GM19438 (cell line): ENCODE measurements around the gene NADK.

Source experiments
- ATAC-seq: cut with Tn5 transposase; IDR thresholded peaks from one replicate; pipeline ENCODE4 v1.9.1; 2021; ENCODE audit warnings: low read depth; ENCODE audit not compliant: unreplicated experiment

NADK gene

GRCh38 chr1:1786836-1787605 lies 8.8 kb upstream of the NADK start:
- no peak for ATAC-seq

GRCh38 chr1:1785666-1786065 lies 7.4 kb upstream of the NADK start:
- no peak for ATAC-seq

GRCh38 chr1:1784933-1785332 lies 6.7 kb upstream of the NADK start:
- ATAC-seq = no peak

- no peak for ATAC-seq
Measured at GRCh38 chr1:1783320-1783719, 5.0 kb upstream of the NADK start.

GRCh38 chr1:1782399-1783221 lies 4.3 kb upstream of the NADK start:
- ATAC-seq = no peak

- ATAC-seq = no peak
Measured at GRCh38 chr1:1781526-1781903, 3.2 kb upstream of the NADK start.

- ATAC-seq = no peak
Measured at GRCh38 chr1:1780598-1781525, 2.6 kb upstream of the NADK start.

- peak; percentile 34 for ATAC-seq
Measured at GRCh38 chr1:1779691-1780597, 1.7 kb upstream of the NADK start.

- ATAC-seq = no peak
Measured at GRCh38 chr1:1779320-1779675, 1.0 kb upstream of the NADK start.

- ATAC-seq = peak; percentile 53
Measured at GRCh38 chr1:1778663-1779319, 521 bp upstream of the NADK start.

- no peak for ATAC-seq
Measured at GRCh38 chr1:1777583-1777899, 729 bp downstream of the NADK start.

- ATAC-seq = no peak
Measured at GRCh38 chr1:1776672-1777582, 1.3 kb downstream of the NADK start.

- no peak for ATAC-seq
Measured at GRCh38 chr1:1775327-1776226, 2.7 kb downstream of the NADK start.

- ATAC-seq = no peak
Measured at GRCh38 chr1:1773874-1774273, 4.4 kb downstream of the NADK start.

- ATAC-seq = no peak
Measured at GRCh38 chr1:1771096-1771495, 7.2 kb downstream of the NADK start.

- ATAC-seq = no peak
Measured at GRCh38 chr1:1770102-1770501, 8.2 kb downstream of the NADK start.

- ATAC-seq = no peak
Measured at GRCh38 chr1:1768249-1768992, 9.8 kb downstream of the NADK start.
